Myometrial cell (primary cell): ENCODE data around the gene CD151. TPM values are rescaled to one million over a fixed set of nuclear protein-coding genes. Genes with fewer than 3 reads are reported as not detected.

ENCODE experiments used
- total RNA-seq: library from RNA; depleted of rRNA; stranded (reverse); fragments of >200 nt; gene quantifications from 2 replicates; pipeline ENCODE4 v1.2.3, GENCODE V29; 2015

Gene CD151
- total RNA-seq, result 806 and 946 TPM in 2 replicates

GRCh38 chr11:832529-833113, at the start of gene CD151:
TSS of gene CD151 (plus strand) at chr11:832952. CDS start at chr11:836070, 3,118 bp downstream.

GRCh38 chr11:789943-790342, 42.8 kb upstream of the CD151 start, which contains the start of gene CEND1:
TSS of gene CEND1 (minus strand) at chr11:790090. CDS start at chr11:788576, 1,514 bp downstream.

GRCh38 chr11:798093-798713, 34.5 kb upstream of the CD151 start, which contains the start of gene SLC25A22:
TSS of gene SLC25A22 (minus strand) at chr11:798281. CDS start at chr11:795006, 3,275 bp downstream.

GRCh38 chr11:809287-810039, 23.3 kb upstream of the CD151 start, which contains the start of gene RPLP2:
TSS of gene RPLP2 (plus strand) at chr11:809967. CDS start at chr11:810235, 268 bp downstream.

GRCh38 chr11:818396-819128, 14.2 kb upstream of the CD151 start, which contains the start of gene PNPLA2:
TSS of gene PNPLA2 (plus strand) at chr11:818914. CDS start at chr11:819719, 805 bp downstream.

GRCh38 chr11:827897-828192, 4.9 kb upstream of the CD151 start, which contains the start of gene CRACR2B:
TSS of gene CRACR2B (plus strand) at chr11:827919. CDS start at chr11:828608, 689 bp downstream.

GRCh38 chr11:842370-843002, 9.7 kb downstream of the CD151 start, which contains the start of the genes POLR2L and TSPAN4:
TSS of gene POLR2L (minus strand) at chr11:842529. CDS start at chr11:842508, 21 bp downstream.
TSS of gene TSPAN4 (plus strand) at chr11:842852. CDS start at chr11:850305, 7,453 bp downstream.

Other genes with a start within 250 kb of the CD151 start
- gene IRF7, start 217.0 kb upstream of the CD151 start, total RNA-seq, result 11.7 and 21.3 TPM in 2 replicates
- not detected in 2 replicates for gene CDHR5, start 208.0 kb upstream of the CD151 start, total RNA-seq
- gene SCT, start 205.8 kb upstream of the CD151 start, total RNA-seq, result not detected in 2 replicates
- not detected in 2 replicates for gene DRD4, start 195.7 kb upstream of the CD151 start, total RNA-seq
- gene DEAF1, start 137.7 kb upstream of the CD151 start, total RNA-seq, result 20.0 and 26.5 TPM in 2 replicates
- gene TMEM80, start 137.1 kb upstream of the CD151 start, total RNA-seq, result 27.5 and 48.1 TPM in 2 replicates
- 31.1 and 40.8 TPM in 2 replicates for gene EPS8L2, start 126.7 kb upstream of the CD151 start, total RNA-seq
- gene TALDO1, start 85.5 kb upstream of the CD151 start, total RNA-seq, result 155 and 167 TPM in 2 replicates
- 23.2 and 49.3 TPM in 2 replicates for gene GATD1, start 55.5 kb upstream of the CD151 start, total RNA-seq
- gene CEND1, start 42.9 kb upstream of the CD151 start, total RNA-seq, result 0.89 and 3.5 TPM in 2 replicates
- 18.2 and 20.0 TPM in 2 replicates for gene SLC25A22, start 34.7 kb upstream of the CD151 start, total RNA-seq
- gene PIDD1, start 27.7 kb upstream of the CD151 start, total RNA-seq, result 21.6 and 28.0 TPM in 2 replicates
- 457 and 731 TPM in 2 replicates for gene RPLP2, start 23.0 kb upstream of the CD151 start, total RNA-seq
- 16.7 and 25.2 TPM in 2 replicates for gene PNPLA2, start 14.0 kb upstream of the CD151 start, total RNA-seq
- gene CRACR2B, start 5.0 kb upstream of the CD151 start, total RNA-seq, result 1.8 and 2.9 TPM in 2 replicates
- 214 and 287 TPM in 2 replicates for gene POLR2L, start 9.6 kb downstream of the CD151 start, total RNA-seq
- 197 and 276 TPM in 2 replicates for gene TSPAN4, start 9.9 kb downstream of the CD151 start, total RNA-seq
- 121 and 149 TPM in 2 replicates for gene CHID1, start 77.9 kb downstream of the CD151 start, total RNA-seq
- 56.2 and 60.1 TPM in 2 replicates for gene AP2A2, start 92.9 kb downstream of the CD151 start, total RNA-seq
- gene MUC6, start 203.8 kb downstream of the CD151 start, total RNA-seq, result not detected in 2 replicates
- gene MUC2, start 241.9 kb downstream of the CD151 start, total RNA-seq, result not detected in 2 replicates